ENCODE results near the gene NEK1.

NEK1 gene

GRCh38 chr4:169567916-169568315 is 44.5 kb downstream of the NEK1 start:
- no peak overlapping the region for H3K27ac ChIP-seq (ENCODE audit: low read depth, low read length)
- no peak overlapping the region for H3K9ac ChIP-seq (ENCODE audit: low read length)
- H3K4me2 ChIP-seq (ENCODE audit: low read depth, low read length, poor library complexity, severe bottlenecking): no peak overlapping the region
- no peaks in the 10 kb centered on the region for H3K9me3 ChIP-seq (ENCODE audit: insufficient read depth, low read length)
- no peaks in the 10 kb centered on the region for H4K20me1 ChIP-seq (ENCODE audit: low read depth, low read length)
- no peaks in the 10 kb centered on the region for H3K27me3 ChIP-seq (ENCODE audit: low read length)
- no peak for TF ChIP-seq EZH2phosphoT487 (conservative IDR thresholded peaks at IDR 0.05; ENCODE audit: low read length)
- TF ChIP-seq CTCF (IDR thresholded peaks at IDR 0.05; ENCODE audit: insufficient read depth, low read length, poor library complexity, severe bottlenecking): no peak
- H2AFZ ChIP-seq (ENCODE audit: low read depth, low read length, severe bottlenecking): no peak overlapping the region
- no peaks in the 10 kb centered on the region for H3K79me2 ChIP-seq (ENCODE audit: insufficient read depth, low read length)
- no peaks in the 10 kb centered on the region for H3K9me2 ChIP-seq (replicated peaks; ENCODE audit: insufficient read depth, low read length)
- H3K4me3 ChIP-seq (ENCODE audit: insufficient read depth, low read length, poor library complexity, severe bottlenecking): no peak overlapping the region
- H3K36me3 ChIP-seq (ENCODE audit: low read length): no peaks in the 10 kb centered on the region
- peaks cover 8% of the 10 kb centered on the region; the same call in 1 of the 2 replicates for H3F3A ChIP-seq (ENCODE audit: insufficient read depth)

- H3K27me3 ChIP-seq (ENCODE audit: low read length): no peaks in the 10 kb centered on the region
- 0 out of 2 replicates have a peak, but pooled peaks cover 4% of the 10 kb centered on the region for H3K36me3 ChIP-seq (ENCODE audit: low read length)
- TF ChIP-seq EZH2phosphoT487 (conservative IDR thresholded peaks at IDR 0.05; ENCODE audit: low read length) (no peak), CTCF (IDR thresholded peaks at IDR 0.05; ENCODE audit: insufficient read depth, low read length, poor library complexity, severe bottlenecking) (peak; percentile 82)
- H3K79me2 ChIP-seq (ENCODE audit: insufficient read depth, low read length): no peaks in the 10 kb centered on the region
- no peaks in the 10 kb centered on the region for H3K9me3 ChIP-seq (ENCODE audit: insufficient read depth, low read length)
- H3F3A ChIP-seq (ENCODE audit: insufficient read depth): peaks cover 8% of the 10 kb centered on the region; the same call in 1 of the 2 replicates
- H3K4me2 ChIP-seq (ENCODE audit: low read depth, low read length, poor library complexity, severe bottlenecking): no peak overlapping the region
- no peak overlapping the region for H3K27ac ChIP-seq (ENCODE audit: low read depth, low read length)
- no peaks in the 10 kb centered on the region for H3K9me2 ChIP-seq (replicated peaks; ENCODE audit: insufficient read depth, low read length)
- no peaks in the 10 kb centered on the region for H4K20me1 ChIP-seq (ENCODE audit: low read depth, low read length)
- H3K9ac ChIP-seq (ENCODE audit: low read length): no peak overlapping the region
- no peak overlapping the region for H2AFZ ChIP-seq (ENCODE audit: low read depth, low read length, severe bottlenecking)
- no peak overlapping the region for H3K4me3 ChIP-seq (ENCODE audit: insufficient read depth, low read length, poor library complexity, severe bottlenecking)
Measured at GRCh38 chr4:169566021-169566818, 46.2 kb downstream of the NEK1 start.

- Histone ChIP-seq H3F3A (ENCODE audit: insufficient read depth) (peaks cover 8% of the 10 kb centered on the region; the same call in 1 of the 2 replicates), H3K79me2 (ENCODE audit: insufficient read depth, low read length) (no peaks in the 10 kb centered on the region), H3K4me3 (ENCODE audit: insufficient read depth, low read length, poor library complexity, severe bottlenecking) (no peak overlapping the region), H3K9ac (ENCODE audit: low read length) (no peak overlapping the region), H3K36me3 (ENCODE audit: low read length) (0 out of 2 replicates have a peak, but pooled peaks cover 4% of the 10 kb centered on the region), H3K27ac (ENCODE audit: low read depth, low read length) (no peak overlapping the region), H3K9me2 (replicated peaks; ENCODE audit: insufficient read depth, low read length) (no peaks in the 10 kb centered on the region), H2AFZ (ENCODE audit: low read depth, low read length, severe bottlenecking) (no peak overlapping the region), H3K27me3 (ENCODE audit: low read length) (no peaks in the 10 kb centered on the region), H3K4me2 (ENCODE audit: low read depth, low read length, poor library complexity, severe bottlenecking) (no peak overlapping the region), H3K9me3 (ENCODE audit: insufficient read depth, low read length) (no peaks in the 10 kb centered on the region), H4K20me1 (ENCODE audit: low read depth, low read length) (no peaks in the 10 kb centered on the region)
- TF ChIP-seq EZH2phosphoT487 (conservative IDR thresholded peaks at IDR 0.05; ENCODE audit: low read length): no peak
- TF ChIP-seq CTCF (IDR thresholded peaks at IDR 0.05; ENCODE audit: insufficient read depth, low read length, poor library complexity, severe bottlenecking): no peak
Measured at GRCh38 chr4:169565606-169566005, 46.8 kb downstream of the NEK1 start.
